GM19463 (cell line): ENCODE measurements around the gene NMNAT3.

Experiments used
- ATAC-seq: cut with Tn5 transposase; IDR thresholded peaks from one replicate; pipeline ENCODE4 v1.9.1; 2021; ENCODE audit warnings: mild to moderate bottlenecking, moderate library complexity; ENCODE audit not compliant: unreplicated experiment

The NMNAT3 gene

DNA sequence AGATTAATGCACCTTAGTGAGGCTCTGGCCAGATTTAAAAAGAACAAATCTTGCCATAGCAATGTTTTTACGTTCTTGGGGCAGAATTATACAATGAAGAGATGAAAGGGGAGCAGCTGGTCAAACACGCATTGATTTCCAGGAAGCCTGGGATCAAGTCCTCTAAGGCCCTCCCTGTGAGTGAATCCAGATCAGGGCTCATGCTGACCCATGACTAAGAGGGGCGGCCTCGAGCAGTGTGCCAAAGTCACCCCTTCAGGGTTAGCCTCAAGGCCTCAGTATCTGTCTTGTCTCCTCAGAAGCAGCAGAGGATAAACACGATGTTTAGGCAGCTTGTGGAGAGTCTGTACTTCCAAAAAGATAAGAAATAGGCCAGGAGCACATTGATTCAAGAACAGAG, 129.0 kb downstream of the NMNAT3 start:
- no peak for ATAC-seq

DNA sequence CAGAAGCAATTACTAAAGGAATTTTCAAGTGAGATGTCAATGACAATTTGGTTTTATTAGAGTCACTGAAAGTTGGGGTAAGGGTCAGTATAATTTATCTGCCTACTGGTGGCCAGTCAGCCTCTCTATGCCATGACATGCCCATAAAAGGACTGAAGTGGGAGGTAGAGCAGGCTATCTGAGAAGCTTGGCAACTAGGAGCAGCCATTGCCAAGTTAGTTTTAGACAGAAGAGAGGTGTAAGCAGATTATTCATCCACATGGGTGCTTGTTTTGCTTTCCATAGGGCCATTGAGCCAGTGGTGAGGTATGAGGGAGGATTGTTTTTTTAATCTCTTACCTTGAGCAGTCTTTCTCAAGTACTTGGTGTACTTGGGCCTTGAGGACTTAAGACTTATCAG, 130.1 kb downstream of the NMNAT3 start:
- ATAC-seq = no peak

DNA sequence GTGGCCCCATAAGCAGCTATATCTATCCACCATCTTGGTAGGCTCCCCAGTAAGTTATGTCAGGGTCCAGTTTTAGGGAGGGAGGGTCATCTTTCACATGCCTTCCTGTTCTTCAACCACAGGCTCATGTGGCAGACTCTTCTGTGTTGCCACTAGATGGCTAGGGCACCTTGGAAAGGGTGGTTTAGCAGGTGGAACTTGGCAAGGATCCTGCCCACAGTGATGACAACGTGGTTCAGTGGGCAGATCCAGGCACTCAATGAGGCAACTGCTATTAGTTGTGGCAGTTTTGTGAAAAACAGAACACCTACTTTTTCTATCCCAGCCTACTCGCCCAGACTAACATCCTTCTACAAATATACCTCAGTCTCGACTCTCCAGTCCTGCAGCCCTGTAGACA, 131.0 kb downstream of the NMNAT3 start:
- ATAC-seq = no peak

DNA sequence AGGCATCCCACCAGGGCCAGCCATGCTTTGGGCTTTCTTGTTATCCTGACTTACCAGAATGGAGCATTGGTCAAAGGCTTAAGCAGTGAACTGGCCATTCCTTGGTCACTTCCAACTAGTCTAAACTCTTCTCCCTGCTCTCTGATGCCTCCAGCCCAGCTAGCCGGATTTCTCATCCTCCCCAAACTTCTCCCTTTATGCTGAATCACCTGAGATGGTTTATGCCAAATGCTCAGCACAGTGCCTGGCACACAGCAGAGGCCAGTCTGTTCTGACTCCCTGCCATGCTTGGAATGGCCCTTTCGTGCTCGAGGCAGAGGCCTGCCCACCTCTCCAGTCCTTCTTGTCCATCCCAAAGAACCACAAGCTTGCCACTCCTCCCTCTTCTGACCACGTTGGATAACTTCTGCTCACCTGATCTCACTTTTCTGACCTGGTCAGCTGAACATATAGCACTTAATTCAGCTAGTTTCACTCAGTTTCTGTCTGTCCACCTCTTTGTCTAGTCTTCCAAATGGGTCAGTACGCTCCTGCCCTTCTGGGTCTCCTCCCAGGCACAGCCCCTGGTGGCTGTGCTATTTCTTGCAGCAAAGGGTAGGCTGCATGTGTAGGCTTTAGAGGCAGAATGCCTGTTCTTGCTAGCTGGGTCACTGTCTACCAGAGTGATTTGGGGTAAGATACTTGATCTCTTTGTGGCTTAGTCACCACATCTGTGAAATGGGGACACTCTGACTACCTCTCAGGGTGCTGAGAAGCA, 136.1 kb downstream of the NMNAT3 start:
- no peak for ATAC-seq

DNA sequence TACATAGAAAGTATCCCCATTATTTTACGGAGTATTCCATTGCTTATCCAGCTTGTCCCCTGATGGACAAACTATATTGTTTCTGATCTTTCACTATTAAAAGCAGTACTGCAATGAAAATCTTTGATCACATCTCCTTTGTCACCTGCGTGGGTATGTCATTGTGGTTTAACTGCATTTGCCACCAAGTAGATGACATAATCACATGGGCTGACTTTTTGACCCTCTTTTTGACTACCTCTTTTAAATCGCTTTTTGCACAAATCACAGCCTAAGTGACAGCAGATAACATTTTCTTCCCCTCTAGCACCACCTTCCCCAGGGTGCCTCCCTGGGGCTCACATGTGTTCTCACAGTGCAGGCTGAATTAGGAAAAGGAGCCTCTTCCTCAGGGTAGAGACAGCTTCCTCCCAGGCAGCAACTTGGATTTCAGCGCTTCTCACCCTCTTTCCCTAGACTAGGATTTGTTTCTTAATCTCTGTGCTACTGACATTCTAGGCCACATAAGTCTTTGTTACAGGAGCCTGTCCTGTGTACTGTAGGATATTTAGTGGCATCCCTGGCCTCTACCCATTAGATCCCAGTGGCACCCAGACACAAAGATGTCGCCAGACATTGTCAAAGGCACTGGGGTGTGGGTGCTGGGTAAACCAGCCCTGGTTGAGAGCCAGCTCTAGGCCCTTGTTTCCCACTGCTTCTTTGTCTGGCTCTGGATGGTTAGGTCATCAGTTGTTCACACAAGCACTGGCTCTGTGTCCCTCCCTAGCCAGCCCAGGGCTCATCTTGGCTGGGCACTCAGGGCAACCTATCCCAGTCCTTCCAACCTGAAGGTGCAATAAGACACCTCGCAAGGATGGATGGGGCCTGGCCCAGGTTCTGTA, 136.9 kb downstream of the NMNAT3 start:
- no peak for ATAC-seq

DNA sequence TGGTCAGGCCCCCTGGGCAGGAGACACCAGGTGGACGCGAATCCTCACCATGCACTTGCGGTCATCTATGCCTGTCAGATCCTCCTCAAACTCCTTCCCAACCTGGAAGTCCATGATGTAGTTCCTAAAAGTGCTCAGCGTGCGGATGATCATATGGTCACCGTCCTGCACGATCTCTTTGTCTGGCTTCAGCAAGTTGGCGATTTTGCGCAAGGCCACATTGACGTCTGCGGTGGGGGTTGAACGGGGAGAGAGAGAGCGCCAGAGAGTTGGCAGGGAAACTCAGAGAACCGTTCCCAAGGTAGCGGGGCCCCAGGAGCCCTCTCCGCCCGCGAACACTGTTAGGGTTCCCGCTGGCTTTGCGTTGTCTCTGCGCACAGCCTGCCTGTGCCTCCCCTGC, 139.0 kb downstream of the NMNAT3 start:
- no peak for ATAC-seq

DNA sequence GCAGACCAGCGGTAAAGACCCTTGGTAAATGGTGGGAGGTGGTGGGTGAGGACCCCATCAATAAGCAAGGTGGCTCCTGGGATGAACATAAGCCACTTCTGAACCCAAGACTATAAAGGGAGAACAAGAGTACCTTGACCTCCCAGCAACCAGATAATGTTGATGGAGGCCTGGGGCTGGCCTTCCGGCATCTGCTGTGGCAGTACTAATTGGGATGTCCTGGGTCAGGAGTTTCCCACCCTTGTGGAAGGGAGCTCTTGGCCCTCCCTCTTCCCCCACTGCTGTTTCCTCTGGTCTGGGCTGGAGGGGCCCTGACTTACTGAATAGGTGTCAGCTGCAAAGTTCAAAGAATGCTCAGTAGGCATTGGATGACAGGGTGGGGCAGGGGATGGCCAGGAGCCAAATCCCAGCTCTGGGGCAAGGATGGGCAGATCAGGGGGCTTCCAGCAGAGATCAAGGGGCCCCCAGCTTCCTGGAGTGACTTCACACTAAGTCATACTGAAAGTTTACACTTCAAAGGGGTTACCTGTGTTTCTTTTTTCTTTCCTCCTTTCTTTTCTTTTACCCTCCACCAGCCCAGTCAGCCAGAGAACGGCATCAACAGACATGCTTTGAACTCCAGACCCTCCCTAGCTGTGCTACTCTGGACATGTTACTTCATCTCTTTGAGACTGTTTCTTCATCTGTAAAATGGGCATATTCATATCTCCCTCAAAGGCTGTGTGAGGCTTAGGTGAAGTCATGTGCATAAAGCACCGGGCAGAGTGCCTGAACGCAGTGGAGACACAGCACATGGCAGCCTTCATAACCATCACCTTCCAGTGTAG, 139.8 kb downstream of the NMNAT3 start:
- no peak for ATAC-seq

DNA sequence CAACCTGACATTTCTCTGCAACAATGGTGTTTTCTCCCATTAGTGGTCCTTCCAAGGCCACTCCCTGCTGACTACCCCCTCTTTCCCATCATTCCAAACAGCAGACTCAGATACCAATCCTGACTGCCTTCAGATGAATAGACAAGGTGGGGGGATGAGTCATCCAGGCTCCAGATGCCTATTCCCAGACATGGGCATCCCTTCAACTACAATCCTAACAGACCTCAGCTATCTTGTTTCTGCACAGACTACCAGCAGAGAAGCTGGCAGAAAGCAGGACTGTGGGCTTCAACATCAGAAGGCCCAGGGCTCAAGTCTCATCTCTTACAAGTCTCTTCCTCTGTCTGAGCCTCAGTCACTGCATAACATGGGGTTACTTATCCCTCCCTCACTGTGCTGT, 140.4 kb downstream of the NMNAT3 start:
- ATAC-seq = no peak

DNA sequence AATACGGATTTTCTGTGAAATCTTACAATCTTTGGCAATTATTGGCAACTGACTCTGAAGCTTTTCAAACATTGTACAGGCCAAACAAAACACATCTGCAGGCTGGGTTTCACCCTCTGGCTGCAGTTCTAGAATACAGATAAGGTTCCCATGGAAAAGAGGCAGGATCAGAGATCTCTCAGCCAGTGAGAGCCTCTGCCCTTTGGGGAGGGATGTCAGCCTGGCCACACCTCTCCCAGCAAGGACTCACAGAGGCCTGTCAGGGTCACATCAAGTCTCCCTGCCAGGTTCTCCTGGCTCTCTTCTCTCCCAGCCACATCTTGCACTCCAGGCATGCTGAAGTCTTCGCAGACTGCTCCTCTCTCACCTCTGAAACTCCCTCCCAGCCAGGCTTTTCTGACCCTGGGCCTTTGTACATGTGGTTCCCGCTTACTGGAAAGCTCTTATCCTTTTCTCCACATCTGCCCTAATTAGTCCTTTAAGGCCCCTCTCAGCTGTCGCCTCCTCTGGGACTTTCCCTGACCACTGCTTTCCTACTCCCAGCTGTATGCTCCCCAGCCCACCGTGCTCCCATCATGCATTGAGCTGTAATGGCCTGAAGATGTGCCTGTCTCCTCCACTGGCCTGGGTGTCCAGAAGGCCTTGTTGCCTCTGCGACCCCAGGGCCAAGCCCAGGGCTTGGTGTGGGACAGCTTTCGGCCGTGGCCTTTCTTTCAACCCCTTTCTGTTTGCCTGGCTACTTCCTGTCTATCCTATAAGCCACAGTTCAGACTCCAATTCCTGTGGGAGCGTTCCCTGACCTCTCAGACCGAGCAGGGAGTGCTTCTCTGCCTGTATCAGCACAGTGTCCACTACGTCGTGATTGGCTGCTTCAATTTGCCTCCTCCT, 142.5 kb downstream of the NMNAT3 start:
- no peak for ATAC-seq

DNA sequence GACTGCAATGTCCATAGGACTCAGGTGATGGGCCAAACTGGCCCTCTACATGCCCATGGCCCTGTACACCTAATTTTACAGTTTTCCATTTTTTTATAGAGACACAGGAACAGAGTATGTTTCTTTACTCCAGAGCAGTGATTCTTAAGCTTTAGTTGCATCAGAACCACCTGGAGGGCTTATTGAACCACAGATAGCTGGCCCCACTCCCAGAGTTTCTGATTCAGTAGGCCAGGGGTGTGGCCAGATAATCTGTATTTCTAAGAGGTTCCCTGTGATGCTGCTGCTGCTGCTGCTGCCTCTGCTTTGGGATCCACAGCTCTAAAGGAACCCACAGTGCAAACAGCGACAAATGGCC, 143.3 kb downstream of the NMNAT3 start:
- peak; percentile 43 for ATAC-seq

DNA sequence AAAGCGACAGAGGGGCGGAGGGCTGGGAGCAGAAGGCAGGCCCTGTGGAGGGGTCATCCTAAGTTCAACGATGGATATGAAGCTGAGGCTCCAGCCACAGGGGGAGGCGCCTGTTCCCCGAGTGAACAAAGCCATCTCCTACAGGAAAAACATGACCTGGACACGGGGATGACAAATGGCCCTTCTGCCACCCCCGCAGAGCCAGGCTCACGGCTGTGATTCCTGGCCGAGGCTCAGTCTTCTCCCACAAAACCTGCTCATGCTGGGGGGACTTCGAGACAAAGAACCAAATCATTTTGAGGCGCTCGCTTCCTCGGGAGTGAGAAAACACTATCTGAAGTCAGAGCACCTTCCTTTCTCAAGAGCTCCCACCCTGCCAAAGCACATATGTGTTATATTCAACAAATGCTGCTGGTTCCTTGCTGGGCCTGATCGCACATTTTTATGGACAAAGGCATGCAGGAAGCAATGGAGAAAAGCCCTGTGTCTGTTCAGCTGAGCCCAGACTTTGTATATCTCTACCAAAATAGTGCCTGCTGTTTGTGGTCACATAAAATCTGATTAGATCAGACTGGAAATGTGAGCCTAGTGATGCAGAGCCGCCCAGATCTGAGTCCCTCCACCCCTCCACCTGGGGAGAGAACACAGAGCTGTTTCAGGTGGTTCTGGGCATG, 143.9 kb downstream of the NMNAT3 start:
- peak; percentile 22 for ATAC-seq

DNA sequence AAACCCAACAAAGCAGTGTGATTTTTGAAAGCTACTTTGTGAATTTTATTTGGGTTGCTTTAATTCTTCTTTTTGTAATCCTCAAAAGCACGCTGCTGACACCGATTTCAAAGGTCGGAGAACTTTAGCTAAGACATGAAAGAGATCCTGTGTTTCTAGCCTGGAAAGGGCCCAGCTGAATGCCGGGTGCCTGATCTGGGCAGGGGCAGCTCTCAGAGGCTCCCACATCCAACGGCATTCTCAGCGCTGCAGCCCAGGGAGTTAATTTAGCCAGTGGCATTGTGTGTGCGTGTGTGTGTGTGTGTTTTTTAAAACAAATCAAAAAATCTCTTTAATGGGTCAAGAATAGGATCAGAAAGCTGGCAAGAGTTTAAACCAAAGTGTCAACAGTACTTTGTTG, 144.8 kb downstream of the NMNAT3 start:
- no peak for ATAC-seq

DNA sequence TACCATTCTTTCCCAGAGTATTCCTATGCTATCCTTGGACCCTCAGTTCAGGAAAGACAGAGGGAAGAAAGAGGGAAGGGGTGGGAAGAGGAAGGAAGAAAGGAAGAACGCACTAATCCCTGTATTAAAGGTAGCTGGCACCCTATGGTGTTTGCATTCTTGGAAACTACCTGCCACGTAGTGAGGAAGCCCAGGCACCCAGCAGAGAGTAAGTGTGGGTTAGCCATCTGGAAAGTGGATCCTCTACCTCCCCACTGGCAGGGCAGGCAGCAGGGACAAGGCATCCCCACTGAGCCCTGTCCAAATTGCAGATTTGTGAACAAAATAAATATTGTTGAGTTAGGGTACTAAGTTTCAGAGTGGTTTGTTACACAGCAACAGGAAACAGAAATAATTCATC, 147.1 kb downstream of the NMNAT3 start:
- ATAC-seq = no peak

DNA sequence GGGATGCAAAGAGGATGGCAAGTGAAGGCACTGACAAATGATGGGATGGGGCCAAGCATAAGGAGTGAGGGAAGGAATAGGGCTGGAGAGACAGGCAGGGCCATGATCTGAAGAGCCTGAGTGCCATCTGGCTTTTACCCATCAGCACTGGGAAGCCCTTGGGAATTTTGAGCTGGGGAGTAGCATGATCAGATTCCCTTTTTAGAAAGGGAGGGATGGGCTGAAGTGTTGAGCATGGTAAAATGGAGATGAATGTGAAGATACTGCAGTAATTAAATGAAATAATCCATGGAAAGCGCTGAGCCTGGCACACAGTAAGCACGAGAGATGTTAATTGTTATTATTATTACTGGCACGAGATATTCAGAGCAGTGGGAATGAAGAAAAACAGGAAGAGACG, 148.1 kb downstream of the NMNAT3 start:
- no peak for ATAC-seq

DNA sequence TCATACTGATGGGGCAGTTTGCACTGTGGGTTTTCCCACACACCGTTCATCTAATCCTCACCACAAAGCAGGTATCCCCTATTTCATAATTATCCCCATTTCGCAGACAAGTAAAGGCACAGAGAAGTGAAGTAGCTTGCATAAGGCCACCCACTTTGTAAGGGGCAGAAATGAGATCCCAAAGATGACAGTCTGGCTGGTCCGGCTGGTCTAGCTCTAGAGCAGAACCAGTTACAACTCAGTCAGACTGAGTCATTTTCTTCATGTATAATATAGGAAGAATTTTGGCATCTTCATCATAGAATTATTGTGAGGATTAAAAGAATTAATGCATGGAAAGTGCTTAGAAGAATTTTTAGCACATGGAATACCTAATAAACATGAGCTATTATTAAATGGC, 148.8 kb downstream of the NMNAT3 start:
- ATAC-seq = no peak

DNA sequence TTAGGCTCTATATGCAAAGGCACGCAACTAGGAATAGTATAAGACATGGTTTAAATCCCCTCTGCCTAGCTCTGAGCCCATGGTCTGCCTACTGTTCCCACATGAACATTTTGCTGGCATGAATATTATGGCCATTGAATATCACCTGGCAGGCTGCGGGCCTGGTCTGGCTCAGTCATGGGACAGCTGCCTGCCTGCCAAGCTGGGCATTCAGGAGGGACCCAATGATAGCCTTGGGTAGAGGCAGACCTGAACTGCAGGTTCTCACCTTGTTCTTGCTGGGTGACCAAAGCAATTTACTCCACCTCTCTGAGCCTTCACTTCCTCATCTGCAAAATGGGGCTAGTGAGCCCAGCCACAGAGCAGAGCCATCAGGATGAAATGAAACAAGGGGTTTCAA, 149.5 kb downstream of the NMNAT3 start:
- no peak for ATAC-seq

DNA sequence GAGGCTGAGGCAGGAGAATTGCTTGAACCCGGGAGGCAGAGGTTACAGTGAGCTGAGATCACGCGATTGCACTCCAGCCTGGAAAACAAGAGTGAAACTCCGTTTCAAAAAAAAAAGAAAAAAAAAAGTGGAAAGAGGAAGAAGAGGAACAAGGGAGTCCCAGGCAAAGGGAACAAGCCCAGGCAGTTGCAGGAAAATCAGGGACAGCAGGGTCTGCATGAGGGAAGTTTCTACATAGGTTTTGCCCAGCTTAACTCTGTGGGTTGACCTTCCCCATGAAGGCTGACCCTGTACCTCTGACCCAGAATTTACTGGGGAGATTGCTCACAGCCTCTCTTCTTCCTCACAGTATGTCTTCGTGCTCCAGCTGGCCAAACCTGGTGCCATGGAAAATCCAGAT, 150.5 kb downstream of the NMNAT3 start:
- ATAC-seq = no peak

DNA sequence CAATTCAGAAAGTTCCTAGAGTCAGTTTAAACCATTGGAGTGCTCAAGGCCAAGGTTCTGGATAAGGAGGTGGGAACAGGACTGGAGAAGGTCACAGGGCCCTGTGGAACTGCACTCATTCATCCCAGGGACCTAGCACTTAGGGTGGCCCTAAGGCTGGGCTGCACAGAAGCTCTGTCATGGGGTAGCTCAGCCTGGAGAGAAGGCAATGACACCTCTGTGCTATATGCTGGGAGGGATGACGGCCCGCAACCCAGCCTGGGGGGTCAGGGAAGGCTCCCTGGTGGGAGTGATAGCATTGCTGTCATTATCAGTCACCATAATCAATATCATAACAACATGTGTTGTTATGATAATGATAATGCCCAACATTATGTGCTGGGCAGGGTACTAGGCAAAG, 151.6 kb downstream of the NMNAT3 start:
- ATAC-seq = no peak

DNA sequence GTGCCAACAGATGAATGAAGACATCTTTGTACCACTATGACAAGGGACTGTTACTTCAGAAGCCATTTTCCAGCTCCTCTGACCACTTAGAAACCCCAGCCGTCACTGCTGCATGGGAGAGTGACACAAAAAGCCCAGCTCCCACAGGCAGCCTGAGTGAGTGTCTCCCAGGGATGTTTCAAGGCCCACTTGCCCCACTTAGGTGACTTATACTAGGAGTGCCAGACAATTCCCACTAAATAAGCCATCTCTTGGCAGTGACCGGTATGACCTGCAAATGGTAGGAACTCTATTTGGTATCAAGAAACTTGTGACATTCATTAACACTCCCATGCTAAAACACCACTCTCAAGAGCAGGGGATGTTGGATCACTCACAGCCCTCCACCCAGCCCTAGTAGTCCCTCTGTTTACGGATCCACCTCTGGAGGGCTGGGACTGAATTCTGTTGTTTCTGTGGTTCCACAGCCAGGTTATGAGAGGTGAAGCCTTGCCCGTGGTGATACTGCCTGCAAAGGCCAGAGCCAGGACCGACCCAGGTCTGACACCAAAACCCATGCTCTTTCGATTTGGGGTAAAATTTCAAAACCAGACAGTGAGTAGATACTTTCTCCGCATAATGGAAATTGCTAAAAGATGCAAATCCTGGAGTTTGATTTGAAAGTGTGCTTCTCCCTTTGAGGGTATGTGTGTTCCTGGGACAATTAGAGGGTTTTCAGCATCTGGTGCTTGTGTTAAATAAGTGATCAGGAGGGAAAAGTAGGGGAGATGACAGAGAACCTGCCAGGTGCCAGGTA, 152.7 kb downstream of the NMNAT3 start:
- ATAC-seq = no peak
